Measurements from ENCODE around the gene LCE1C. TPM values are rescaled to one million over a fixed set of nuclear protein-coding genes. Genes with fewer than 3 reads are reported as not detected.

The LCE1C gene, protein sequence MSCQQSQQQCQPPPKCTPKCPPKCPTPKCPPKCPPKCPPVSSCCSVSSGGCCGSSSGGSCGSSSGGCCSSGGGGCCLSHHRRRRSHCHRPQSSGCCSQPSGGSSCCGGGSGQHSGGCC
- total RNA-seq: not detected

DNA sequence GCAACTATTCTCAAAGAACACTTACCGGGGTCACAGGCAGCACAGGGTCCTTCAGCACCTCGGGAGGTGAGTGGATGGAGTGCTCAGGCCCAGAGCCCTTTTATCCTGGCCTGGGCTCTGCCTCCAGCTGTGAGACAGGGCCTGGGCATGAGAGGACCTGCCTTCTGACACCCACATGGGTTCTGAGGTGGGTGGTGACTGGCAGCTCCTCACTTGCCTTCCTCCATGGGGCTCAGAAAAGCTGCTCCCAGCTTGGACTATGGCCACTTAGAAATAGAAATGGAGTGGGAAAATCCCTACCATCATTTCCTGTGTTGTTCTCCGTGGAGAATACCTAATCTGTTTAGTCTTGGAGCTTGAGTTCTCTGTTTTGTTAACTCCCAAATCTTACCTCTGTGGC is at the start of gene LCE1C:
LCE1C (minus strand) TSS at position 76 of the 400 bp plus-strand sequence. CDS start 1,173 bp downstream, outside the sequence.
- Histone ChIP-seq H3K27ac (no peak within 1 kb of the TSS), H3K4me3 (no peak within 1 kb of the TSS), H3K27me3 (no peaks in the 10 kb centered on the region), H3K4me1 (no peaks in the 10 kb centered on the region), H3K36me3 (no peaks in the 10 kb centered on the region), H3K9me3 (no peaks in the 10 kb centered on the region)
- TF ChIP-seq, protein P1, sequence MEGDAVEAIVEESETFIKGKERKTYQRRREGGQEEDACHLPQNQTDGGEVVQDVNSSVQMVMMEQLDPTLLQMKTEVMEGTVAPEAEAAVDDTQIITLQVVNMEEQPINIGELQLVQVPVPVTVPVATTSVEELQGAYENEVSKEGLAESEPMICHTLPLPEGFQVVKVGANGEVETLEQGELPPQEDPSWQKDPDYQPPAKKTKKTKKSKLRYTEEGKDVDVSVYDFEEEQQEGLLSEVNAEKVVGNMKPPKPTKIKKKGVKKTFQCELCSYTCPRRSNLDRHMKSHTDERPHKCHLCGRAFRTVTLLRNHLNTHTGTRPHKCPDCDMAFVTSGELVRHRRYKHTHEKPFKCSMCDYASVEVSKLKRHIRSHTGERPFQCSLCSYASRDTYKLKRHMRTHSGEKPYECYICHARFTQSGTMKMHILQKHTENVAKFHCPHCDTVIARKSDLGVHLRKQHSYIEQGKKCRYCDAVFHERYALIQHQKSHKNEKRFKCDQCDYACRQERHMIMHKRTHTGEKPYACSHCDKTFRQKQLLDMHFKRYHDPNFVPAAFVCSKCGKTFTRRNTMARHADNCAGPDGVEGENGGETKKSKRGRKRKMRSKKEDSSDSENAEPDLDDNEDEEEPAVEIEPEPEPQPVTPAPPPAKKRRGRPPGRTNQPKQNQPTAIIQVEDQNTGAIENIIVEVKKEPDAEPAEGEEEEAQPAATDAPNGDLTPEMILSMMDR (IDR thresholded peaks at IDR 0.05 in 4 of 5, conservative IDR thresholded peaks at IDR 0.05 in 1 of 5): no peak
- TF ChIP-seq POLR2A (IDR thresholded peaks at IDR 0.05): no peak
- intact Hi-C loops (cut with DNase I; ENCODE audit: low total_unique reads) (no loop called here), in situ Hi-C loops (cut with MboI; ENCODE audit: low sequenced_read_pairs in 4 of 4) (no loop called here)
- no peak for ATAC-seq
- DNase-seq: no peak

DNA sequence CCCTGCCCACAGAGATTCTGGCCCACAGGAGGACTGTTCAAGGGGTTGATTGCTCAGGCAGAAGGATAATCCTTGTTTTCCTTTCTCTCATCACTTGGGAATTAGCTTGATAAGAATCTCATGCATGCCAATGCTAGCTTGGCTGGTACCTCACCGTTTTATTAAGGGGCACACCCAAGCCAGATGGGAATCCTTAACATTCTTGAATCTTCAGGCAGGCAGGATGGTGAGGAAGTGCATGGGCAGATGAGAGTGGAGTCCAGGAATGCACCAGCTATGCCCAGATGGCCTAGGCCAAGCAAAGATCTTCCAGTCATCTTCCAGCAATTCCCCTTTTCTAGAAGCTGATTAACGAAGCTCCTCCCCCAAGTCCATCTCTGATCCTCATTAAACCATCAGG is 49.2 kb upstream of the LCE1C start:
- in situ Hi-C loops (cut with MboI; ENCODE audit: low sequenced_read_pairs in 4 of 4) (no loop called here), intact Hi-C loops (cut with DNase I; ENCODE audit: low total_unique reads) (no loop called here)
- no peaks in the 10 kb centered on the region for H3K9me3 ChIP-seq
- no peaks in the 10 kb centered on the region for H3K27me3 ChIP-seq
- H3K4me1 ChIP-seq: no peaks in the 10 kb centered on the region
- H3K27ac ChIP-seq: no peak overlapping the region
- DNase-seq (no peak), ATAC-seq (no peak)
- no peak for TF ChIP-seq POLR2A (IDR thresholded peaks at IDR 0.05)
- TF ChIP-seq, protein P1 (IDR thresholded peaks at IDR 0.05 in 4 of 5, conservative IDR thresholded peaks at IDR 0.05 in 1 of 5): no peak
- no peak overlapping the region for H3K4me3 ChIP-seq
- no peaks in the 10 kb centered on the region for H3K36me3 ChIP-seq

DNA sequence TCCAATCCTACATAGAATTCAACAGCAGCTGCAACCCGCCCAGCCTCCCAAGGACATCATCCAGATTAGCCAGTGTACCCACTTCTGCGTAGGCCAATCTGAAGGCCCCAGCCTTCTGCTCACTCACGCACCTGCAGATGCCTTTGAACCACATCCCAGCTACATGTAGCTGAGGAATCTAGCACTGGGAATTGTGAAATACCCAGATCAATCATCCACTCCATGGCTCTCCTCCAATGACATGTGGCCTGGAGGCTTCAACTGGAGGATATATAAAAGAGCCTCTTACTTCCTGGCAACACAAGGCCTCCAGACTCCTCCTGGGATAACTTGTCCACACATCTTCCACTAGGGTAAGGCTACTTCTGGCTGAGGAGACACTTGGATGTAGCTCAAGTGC is 36.1 kb upstream of the LCE1C start, which contains the start of gene LCE6A:
LCE6A (plus strand) TSS at position 301 of the 400 bp plus-strand sequence. CDS start 665 bp downstream, outside the sequence.
- ATAC-seq (no peak), DNase-seq (no peak)
- in situ Hi-C loops (cut with MboI; ENCODE audit: low sequenced_read_pairs in 4 of 4) (no loop called here), intact Hi-C loops (cut with DNase I; ENCODE audit: low total_unique reads) (no loop called here)
- Histone ChIP-seq H3K4me1 (no peaks in the 10 kb centered on the region), H3K9me3 (no peaks in the 10 kb centered on the region), H3K36me3 (no peaks in the 10 kb centered on the region), H3K4me3 (no peak within 1 kb of the TSS), H3K27me3 (no peaks in the 10 kb centered on the region), H3K27ac (no peak within 1 kb of the TSS)
- no peak for TF ChIP-seq POLR2A (IDR thresholded peaks at IDR 0.05)

DNA sequence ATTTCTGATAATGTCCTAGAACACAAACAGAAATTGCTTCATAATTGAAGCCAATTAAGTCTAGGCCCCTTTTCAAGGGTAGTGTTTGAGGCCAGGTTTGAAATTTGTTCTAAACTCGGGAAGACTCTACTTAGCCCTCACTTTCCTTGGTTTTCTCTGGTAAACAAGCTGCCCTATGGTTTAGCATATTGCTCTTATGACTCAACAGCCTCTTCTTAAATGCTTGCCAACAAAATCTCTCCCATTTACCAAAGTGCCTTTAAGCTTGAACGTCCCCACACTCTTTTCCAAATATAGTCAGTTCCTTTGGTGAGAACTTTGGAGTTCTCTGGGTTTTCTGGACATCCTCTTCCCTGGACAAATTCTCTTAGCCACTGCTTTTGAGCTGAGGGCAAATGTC is 30.4 kb upstream of the LCE1C start:
- TF ChIP-seq, protein P1 (IDR thresholded peaks at IDR 0.05 in 4 of 5, conservative IDR thresholded peaks at IDR 0.05 in 1 of 5): no peak
- no peak for TF ChIP-seq POLR2A (IDR thresholded peaks at IDR 0.05)
- no peaks in the 10 kb centered on the region for H3K27me3 ChIP-seq
- intact Hi-C loops (cut with DNase I; ENCODE audit: low total_unique reads): no loop called here
- no peaks in the 10 kb centered on the region for H3K9me3 ChIP-seq
- no peak for ATAC-seq
- no peaks in the 10 kb centered on the region for H3K36me3 ChIP-seq
- in situ Hi-C loops (cut with MboI; ENCODE audit: low sequenced_read_pairs in 4 of 4): no loop called here
- no peak overlapping the region for H3K27ac ChIP-seq
- DNase-seq: no peak
- H3K4me1 ChIP-seq: no peaks in the 10 kb centered on the region
- H3K4me3 ChIP-seq: no peak overlapping the region

DNA sequence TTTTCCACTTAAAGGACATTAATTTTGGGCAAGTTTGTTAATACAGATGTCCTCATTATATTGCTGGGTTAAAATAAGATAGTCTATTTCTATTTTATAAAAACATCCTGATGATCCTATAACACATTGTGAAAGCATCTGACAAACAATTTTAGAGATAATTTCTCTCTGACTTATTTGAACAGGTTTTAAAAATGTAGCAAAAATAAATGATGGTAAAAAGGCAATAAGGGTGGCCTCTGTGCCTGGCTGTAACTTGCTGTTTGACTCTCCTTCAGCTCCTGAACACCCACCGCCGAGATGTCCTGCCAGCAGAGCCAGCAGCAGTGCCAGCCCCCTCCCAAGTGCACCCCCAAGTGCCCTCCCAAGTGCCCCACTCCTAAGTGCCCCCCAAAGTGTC is 20.7 kb upstream of the LCE1C start, which contains the start of gene LCE1A:
LCE1A (plus strand) TSS at position 301 of the 400 bp plus-strand sequence; CDS start at position 301, 0 bp downstream.
- intact Hi-C loops (cut with DNase I; ENCODE audit: low total_unique reads): no loop called here

More for the DNA sequence above, 20.7 kb upstream of the LCE1C start, which contains the start of gene LCE1A:
- H3K27ac ChIP-seq: no peak within 1 kb of the TSS
- H3K4me3 ChIP-seq: no peak within 1 kb of the TSS
- TF ChIP-seq, protein P1 (IDR thresholded peaks at IDR 0.05 in 4 of 5, conservative IDR thresholded peaks at IDR 0.05 in 1 of 5): no peak
- TF ChIP-seq POLR2A (IDR thresholded peaks at IDR 0.05): no peak
- H3K4me1 ChIP-seq: no peaks in the 10 kb centered on the region
- H3K9me3 ChIP-seq: no peaks in the 10 kb centered on the region
- no peaks in the 10 kb centered on the region for H3K27me3 ChIP-seq
- H3K36me3 ChIP-seq: no peaks in the 10 kb centered on the region
- no peak for ATAC-seq
- no peak for DNase-seq
- in situ Hi-C loops (cut with MboI; ENCODE audit: low sequenced_read_pairs in 4 of 4): no loop called here
